BLaER1 (cell line): ENCODE data around the gene IL22RA2.

Experiments
- H3K27ac ChIP-seq: shearing (Covaris generic); formaldehyde crosslinking; 2 replicates; pipeline ENCODE4 v1.8.1; 2022
- H3K27me3 ChIP-seq: shearing (Covaris generic); formaldehyde crosslinking; 2 replicates; pipeline ENCODE4 v1.8.1; 2022
- H3K36me3 ChIP-seq: shearing (Covaris generic); formaldehyde crosslinking; 2 replicates; pipeline ENCODE4 v1.8.1; 2022
- H3K4me1 ChIP-seq: shearing (Covaris generic); formaldehyde crosslinking; 2 replicates; pipeline ENCODE4 v1.8.1; 2022
- H3K4me2 ChIP-seq: shearing (Covaris generic); formaldehyde crosslinking; 2 replicates; pipeline ENCODE4 v1.8.1; 2022
- H3K4me3 ChIP-seq: shearing (Covaris generic); formaldehyde crosslinking; 2 replicates; pipeline ENCODE4 v1.8.1; 2022
- H3K9ac ChIP-seq: shearing (Covaris generic); formaldehyde crosslinking; 2 replicates; pipeline ENCODE4 v1.8.1; 2022
- H3K9me3 ChIP-seq: shearing (Covaris generic); formaldehyde crosslinking; 2 replicates; pipeline ENCODE4 v1.8.1; 2022
- H4K20me1 ChIP-seq: shearing (Covaris generic); formaldehyde crosslinking; 2 replicates; pipeline ENCODE4 v1.8.1; 2022
- Cebpa-rat ChIP-seq: shearing (Covaris generic); IDR thresholded peaks from 2 replicates; pipeline ENCODE4 v1.8.1; 2022

Gene IL22RA2

GRCh38 chr6:137200288-137200687 is 26.8 kb upstream of the IL22RA2 start:
- Histone ChIP-seq H3K9ac (no peak overlapping the region), H4K20me1 (no peaks in the 10 kb centered on the region), H3K9me3 (peaks cover 14% of the 10 kb centered on the region), H3K4me3 (no peak overlapping the region), H3K36me3 (peaks cover 74% of the 10 kb centered on the region), H3K27me3 (no peaks in the 10 kb centered on the region), H3K4me2 (no peak overlapping the region), H3K4me1 (no peaks in the 10 kb centered on the region), H3K27ac (no peak overlapping the region)
- no peak for TF ChIP-seq Cebpa-rat

GRCh38 chr6:137197684-137198645 is 24.5 kb upstream of the IL22RA2 start:
- H3K4me1 ChIP-seq, result no peaks in the 10 kb centered on the region
- no peak overlapping the region for H3K4me3 ChIP-seq
- no peaks in the 10 kb centered on the region for H4K20me1 ChIP-seq
- no peaks in the 10 kb centered on the region for H3K27me3 ChIP-seq
- H3K4me2 ChIP-seq, result no peak overlapping the region
- H3K27ac ChIP-seq, result no peak overlapping the region
- peaks cover 53% of the 10 kb centered on the region for H3K36me3 ChIP-seq
- no peak for TF ChIP-seq Cebpa-rat
- H3K9ac ChIP-seq, result no peak overlapping the region
- H3K9me3 ChIP-seq, result peaks cover 14% of the 10 kb centered on the region

- no peaks in the 10 kb centered on the region for H4K20me1 ChIP-seq
- H3K27me3 ChIP-seq, result no peaks in the 10 kb centered on the region
- no peak overlapping the region for H3K4me3 ChIP-seq
- H3K27ac ChIP-seq, result no peak overlapping the region
- TF ChIP-seq Cebpa-rat, result no peak
- H3K9ac ChIP-seq, result no peak overlapping the region
- no peak overlapping the region for H3K4me2 ChIP-seq
- H3K9me3 ChIP-seq, result peaks cover 40% of the 10 kb centered on the region
- peaks cover 18% of the 10 kb centered on the region for H3K36me3 ChIP-seq
- no peaks in the 10 kb centered on the region for H3K4me1 ChIP-seq
These were observed 20.0 kb upstream of the IL22RA2 start for GRCh38 chr6:137193256-137194070.

GRCh38 chr6:137192821-137193220 is 19.4 kb upstream of the IL22RA2 start:
- Histone ChIP-seq H3K4me2 (no peak overlapping the region), H3K4me3 (no peak overlapping the region), H3K27ac (no peak overlapping the region), H3K36me3 (peaks cover 11% of the 10 kb centered on the region), H4K20me1 (no peaks in the 10 kb centered on the region), H3K4me1 (no peaks in the 10 kb centered on the region), H3K9me3 (peaks cover 40% of the 10 kb centered on the region), H3K9ac (no peak overlapping the region), H3K27me3 (no peaks in the 10 kb centered on the region)
- no peak for TF ChIP-seq Cebpa-rat

- no peak overlapping the region for H3K4me2 ChIP-seq
- peaks cover 2% of the 10 kb centered on the region; the same call in 1 of the 2 replicates for H3K36me3 ChIP-seq
- H3K4me3 ChIP-seq, result no peak overlapping the region
- H3K9me3 ChIP-seq, result peaks cover 47% of the 10 kb centered on the region
- no peak overlapping the region for H3K27ac ChIP-seq
- no peak for TF ChIP-seq Cebpa-rat
- H3K27me3 ChIP-seq, result no peaks in the 10 kb centered on the region
- H3K4me1 ChIP-seq, result no peaks in the 10 kb centered on the region
- no peaks in the 10 kb centered on the region for H4K20me1 ChIP-seq
- no peak overlapping the region for H3K9ac ChIP-seq
These were observed 18.2 kb upstream of the IL22RA2 start for GRCh38 chr6:137191670-137192069.

GRCh38 chr6:137191236-137191635 is 17.8 kb upstream of the IL22RA2 start:
- no peak for TF ChIP-seq Cebpa-rat
- Histone ChIP-seq H3K4me1 (no peaks in the 10 kb centered on the region), H4K20me1 (no peaks in the 10 kb centered on the region), H3K27me3 (no peaks in the 10 kb centered on the region), H3K9me3 (peaks cover 51% of the 10 kb centered on the region), H3K4me3 (no peak overlapping the region), H3K4me2 (no peak overlapping the region), H3K9ac (no peak overlapping the region), H3K36me3 (no peaks in the 10 kb centered on the region), H3K27ac (no peak overlapping the region)

- no peak overlapping the region for H3K4me3 ChIP-seq
- H3K36me3 ChIP-seq, result no peaks in the 10 kb centered on the region
- H3K9me3 ChIP-seq, result peaks cover 57% of the 10 kb centered on the region
- H3K4me1 ChIP-seq, result no peaks in the 10 kb centered on the region
- H3K4me2 ChIP-seq, result no peak overlapping the region
- H4K20me1 ChIP-seq, result no peaks in the 10 kb centered on the region
- TF ChIP-seq Cebpa-rat, result no peak
- H3K27me3 ChIP-seq, result no peaks in the 10 kb centered on the region
- H3K9ac ChIP-seq, result no peak overlapping the region
- no peak overlapping the region for H3K27ac ChIP-seq
These were observed 17.2 kb upstream of the IL22RA2 start for GRCh38 chr6:137190583-137191094.

GRCh38 chr6:137188855-137189254 is 15.4 kb upstream of the IL22RA2 start:
- H3K4me3 ChIP-seq, result no peak overlapping the region
- H3K4me1 ChIP-seq, result no peaks in the 10 kb centered on the region
- H4K20me1 ChIP-seq, result no peaks in the 10 kb centered on the region
- no peaks in the 10 kb centered on the region for H3K36me3 ChIP-seq
- peaks cover 75% of the 10 kb centered on the region for H3K9me3 ChIP-seq
- TF ChIP-seq Cebpa-rat, result no peak
- no peak overlapping the region for H3K27ac ChIP-seq
- H3K27me3 ChIP-seq, result no peaks in the 10 kb centered on the region
- no peak overlapping the region for H3K4me2 ChIP-seq
- H3K9ac ChIP-seq, result no peak overlapping the region

- Histone ChIP-seq H3K27me3 (no peaks in the 10 kb centered on the region), H3K4me2 (no peak overlapping the region), H3K4me3 (no peak overlapping the region), H3K9me3 (peaks cover 88% of the 10 kb centered on the region), H3K4me1 (no peaks in the 10 kb centered on the region), H3K27ac (no peak overlapping the region), H4K20me1 (no peaks in the 10 kb centered on the region), H3K9ac (no peak overlapping the region), H3K36me3 (no peaks in the 10 kb centered on the region)
- TF ChIP-seq Cebpa-rat, result no peak
These were observed 11.8 kb upstream of the IL22RA2 start for GRCh38 chr6:137185290-137185689.

GRCh38 chr6:137182654-137183073 is 9.2 kb upstream of the IL22RA2 start:
- no peaks in the 10 kb centered on the region for H3K27me3 ChIP-seq
- no peaks in the 10 kb centered on the region for H4K20me1 ChIP-seq
- no peak overlapping the region for H3K9ac ChIP-seq
- H3K27ac ChIP-seq, result no peak overlapping the region
- no peak for TF ChIP-seq Cebpa-rat
- no peaks in the 10 kb centered on the region for H3K36me3 ChIP-seq
- H3K4me2 ChIP-seq, result no peak overlapping the region
- H3K4me1 ChIP-seq, result no peaks in the 10 kb centered on the region
- no peak overlapping the region for H3K4me3 ChIP-seq
- H3K9me3 ChIP-seq, result peaks cover 91% of the 10 kb centered on the region
